Ovary (tissue), 3 donors: ENCODE measurements around the gene FANK1.

Source experiments
- EP300 ChIP-seq: sonication (generic); formaldehyde crosslinking; IDR thresholded peaks from one replicate; pipeline ENCODE4 v1.6.1; 2017; ENCODE audit warnings: antibody characterized with exemption
- POLR2A ChIP-seq: fragments of 450-650 bp; IDR thresholded peaks from one replicate; pipeline ENCODE4 v1.6.1; 2017; ENCODE audit warnings: antibody characterized with exemption, mild to moderate bottlenecking, moderate library complexity
- TF ChIP-seq, protein P1 (sequence below), 3 donors: fragments of 450-650 bp in 2 of 3; fragments of 200-600 bp in 1 of 3; IDR thresholded peaks; one replicate each; pipeline versions ENCODE4 v1.5.1 to v1.8.0; 2016 to 2022; ENCODE audit warnings: antibody characterized with exemption in 3 of 3, mild to moderate bottlenecking in 1 of 3
- donor health status: DM: no; HTN: no; CAD: no.

DNA sequence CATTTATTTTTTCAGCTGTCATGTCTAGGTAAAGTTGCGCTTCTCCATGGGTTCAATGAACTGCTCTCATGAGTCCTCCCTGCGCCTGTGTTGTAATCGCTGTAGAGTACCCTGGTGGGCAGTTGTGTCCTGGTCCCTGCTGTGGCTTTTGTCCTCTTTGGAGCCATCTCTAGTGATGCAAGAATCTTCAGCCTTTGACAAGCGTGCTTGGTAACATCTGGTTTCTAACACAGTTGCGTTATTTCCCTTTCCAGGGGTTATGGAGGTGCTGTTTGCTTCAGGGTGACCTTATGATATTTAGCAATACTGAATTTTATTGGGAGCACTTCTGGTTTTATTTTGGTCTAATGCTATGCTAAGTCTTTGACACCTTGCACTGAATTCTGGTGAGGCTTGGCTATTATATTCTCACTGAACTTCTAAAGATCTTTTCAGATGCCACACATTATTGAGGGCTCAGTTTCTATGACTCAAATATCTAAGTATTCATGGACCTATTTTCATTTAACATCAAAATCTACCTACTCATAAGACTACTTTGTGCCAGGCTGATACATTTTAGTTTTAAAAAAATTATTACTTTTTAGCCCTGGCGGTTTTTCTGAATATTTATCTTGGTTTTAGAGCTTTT lies 88.6 kb downstream of the FANK1 start:
- TF ChIP-seq EP300 (no peak), POLR2A (no peak)
- TF ChIP-seq, protein P1, sequence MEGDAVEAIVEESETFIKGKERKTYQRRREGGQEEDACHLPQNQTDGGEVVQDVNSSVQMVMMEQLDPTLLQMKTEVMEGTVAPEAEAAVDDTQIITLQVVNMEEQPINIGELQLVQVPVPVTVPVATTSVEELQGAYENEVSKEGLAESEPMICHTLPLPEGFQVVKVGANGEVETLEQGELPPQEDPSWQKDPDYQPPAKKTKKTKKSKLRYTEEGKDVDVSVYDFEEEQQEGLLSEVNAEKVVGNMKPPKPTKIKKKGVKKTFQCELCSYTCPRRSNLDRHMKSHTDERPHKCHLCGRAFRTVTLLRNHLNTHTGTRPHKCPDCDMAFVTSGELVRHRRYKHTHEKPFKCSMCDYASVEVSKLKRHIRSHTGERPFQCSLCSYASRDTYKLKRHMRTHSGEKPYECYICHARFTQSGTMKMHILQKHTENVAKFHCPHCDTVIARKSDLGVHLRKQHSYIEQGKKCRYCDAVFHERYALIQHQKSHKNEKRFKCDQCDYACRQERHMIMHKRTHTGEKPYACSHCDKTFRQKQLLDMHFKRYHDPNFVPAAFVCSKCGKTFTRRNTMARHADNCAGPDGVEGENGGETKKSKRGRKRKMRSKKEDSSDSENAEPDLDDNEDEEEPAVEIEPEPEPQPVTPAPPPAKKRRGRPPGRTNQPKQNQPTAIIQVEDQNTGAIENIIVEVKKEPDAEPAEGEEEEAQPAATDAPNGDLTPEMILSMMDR (IDR thresholded peaks at IDR 0.05) = no peak
